A549 (cell line): ENCODE measurements around the gene HTRA1. TPM values are rescaled to one million over a fixed set of nuclear protein-coding genes. Genes with fewer than 3 reads are reported as not detected.

Experiments
- ATAC-seq, 2 experiments: fragments of 200-7000 bp in 1 of 2; fragments of >200 bp in 1 of 2; cut with Nextera tagmentation in 1 of 2; cut with Tn5 transposase in 1 of 2; 3 replicates each; pipeline versions ENCODE4 v1.8.0 to v1.9.1; 2018 to 2020; ENCODE audit warnings: mild to moderate bottlenecking in 1 of 2, moderate library complexity in 1 of 2
- CTCF ChIA-PET: fragments of 300-600 bp; sonication (Branson Sonifier 250); formaldehyde crosslinking; extraction: SDS; loops from one replicate; lab custom pipeline; 2021; ENCODE audit warnings: antibody characterized with exemption, inconsistent platforms; lab: Yijun Ruan, JAX
- POLR2A ChIA-PET: fragments of 350-600 bp; formaldehyde crosslinking; extraction: SDS; loops from one replicate; lab custom pipeline; 2021; ENCODE audit warnings: antibody characterized with exemption, inconsistent platforms; lab: Yijun Ruan, JAX
- DNase-seq, 2 experiments: peaks; one replicate each; pipeline versions ENCODE4 v3.0.0 to v3.0.0-alpha.2; 2011 to 2016; ENCODE audit warnings: low read depth in 1 of 2, low spot score in 1 of 2
- FAIRE-seq: peaks from 2 replicates; lab custom pipeline; 2011; peaks lifted over from hg19 to GRCh38; lab: Jason Lieb, UNC
- H3K27ac ChIP-seq, 2 experiments: fragments of >200 bp; sonication (Bioruptor Twin); formaldehyde crosslinking; 3 replicates each; pipeline ENCODE4 v1.5.1; 2016 to 2017
- H3K4me1 ChIP-seq: fragments of >200 bp; sonication (Bioruptor Twin); formaldehyde crosslinking; 3 replicates; pipeline ENCODE4 v1.6.1; 2016
- H3K4me2 ChIP-seq: fragments of >200 bp; sonication (Bioruptor Twin); formaldehyde crosslinking; 3 replicates; pipeline ENCODE4 v1.6.1; 2016
- H3K4me3 ChIP-seq: fragments of >200 bp; sonication (Bioruptor Twin); formaldehyde crosslinking; 3 replicates; pipeline ENCODE4 v1.5.1; 2016
- H3K9me3 ChIP-seq: fragments of >200 bp; sonication (Bioruptor Twin); formaldehyde crosslinking; 3 replicates; pipeline ENCODE4 v1.6.1; 2016
- CBX8 ChIP-seq: fragments of 200-600 bp; sonication (generic); IDR thresholded peaks from 2 replicates; pipeline ENCODE4 v1.6.1; 2016
- CEBPB ChIP-seq, 2 experiments: fragments of >200 bp in 1 of 2; sonication (Bioruptor Twin) in 1 of 2; formaldehyde crosslinking in 1 of 2; IDR thresholded peaks; 2 replicates each; pipeline ENCODE4 v1.6.1; 2012 to 2016
- CHD2 ChIP-seq: fragments of 150-350 bp; IDR thresholded peaks from 2 replicates; pipeline ENCODE4 v1.6.1; 2014; ENCODE audit warnings: low read length; ENCODE audit not compliant: partially characterized antibody
- CHD4 ChIP-seq: fragments of 200-600 bp; sonication (generic); IDR thresholded peaks from 2 replicates; pipeline ENCODE4 v1.6.1; 2016; ENCODE audit warnings: antibody characterized with exemption, mild to moderate bottlenecking, borderline replicate concordance
- EHF ChIP-seq: fragments of 250-450 bp; sonication (Bioruptor Pico); IDR thresholded peaks from 2 replicates; pipeline ENCODE4 v1.5.0; 2020; ENCODE audit warnings: mild to moderate bottlenecking
- ESRRA ChIP-seq: fragments of 150-350 bp; IDR thresholded peaks from 2 replicates; pipeline ENCODE4 v1.6.1; 2014; ENCODE audit warnings: mild to moderate bottlenecking, low read length, borderline replicate concordance
- FOSL2 ChIP-seq, 2 experiments: fragments of 450-650 bp in 1 of 2; fragments of >200 bp in 1 of 2; sonication (Bioruptor Twin) in 1 of 2; formaldehyde crosslinking; IDR thresholded peaks; 2 replicates each; pipeline versions ENCODE4 v1.5.0 to v1.6.1; 2016 to 2020; ENCODE audit warnings: mild to moderate bottlenecking in 1 of 2, moderate library complexity in 1 of 2
- FOXS1 ChIP-seq: fragments of 250-450 bp; sonication (Bioruptor Pico); IDR thresholded peaks from 2 replicates; pipeline ENCODE4 v1.5.0; 2020; ENCODE audit warnings: mild to moderate bottlenecking, moderate library complexity
- GATA3 ChIP-seq: IDR thresholded peaks from 2 replicates; pipeline ENCODE4 v1.6.1; 2012; ENCODE audit warnings: borderline replicate concordance
- HOXB5 ChIP-seq: fragments of 250-450 bp; sonication (Bioruptor Pico); IDR thresholded peaks from 2 replicates; pipeline ENCODE4 v1.5.0; 2020; ENCODE audit warnings: mild to moderate bottlenecking, moderate library complexity
- JUNB ChIP-seq: fragments of >200 bp; sonication (Bioruptor Twin); formaldehyde crosslinking; IDR thresholded peaks from 2 replicates; pipeline ENCODE4 v1.6.1; 2016
- MAFK ChIP-seq: fragments of 450-650 bp; IDR thresholded peaks from 2 replicates; pipeline ENCODE4 v1.6.1; 2014; ENCODE audit not compliant: partially characterized antibody
- MYC ChIP-seq: IDR thresholded peaks from 2 replicates; pipeline ENCODE4 v1.6.1; 2012; ENCODE audit warnings: mild to moderate bottlenecking, inconsistent platforms, low read length, improper control_type of control experiment, borderline replicate concordance
- NFE2L2 ChIP-seq: fragments of 150-350 bp; conservative IDR thresholded peaks from 2 replicates; pipeline ENCODE4 v1.6.1; 2014; ENCODE audit warnings: low read length
- NPAS2 ChIP-seq: fragments of 250-450 bp; sonication (Bioruptor Pico); IDR thresholded peaks from 2 replicates; pipeline ENCODE4 v1.8.0; 2022; ENCODE audit warnings: mild to moderate bottlenecking, moderate library complexity, borderline replicate concordance
- POLR2A ChIP-seq: IDR thresholded peaks from 2 replicates; pipeline ENCODE4 v1.6.1; 2012; ENCODE audit warnings: mild to moderate bottlenecking, low read length
- RCOR1 ChIP-seq: fragments of 150-350 bp; IDR thresholded peaks from 2 replicates; pipeline ENCODE4 v1.6.1; 2014; ENCODE audit warnings: antibody characterized with exemption, low read length, low read depth
- RFX5 ChIP-seq: fragments of 450-650 bp; IDR thresholded peaks from 2 replicates; pipeline ENCODE4 v1.7.1; 2014; ENCODE audit warnings: antibody characterized with exemption, mild to moderate bottlenecking, moderate library complexity
- RNF2 ChIP-seq: fragments of 200-600 bp; sonication (generic); IDR thresholded peaks from 2 replicates; pipeline ENCODE4 v1.6.1; 2016; ENCODE audit warnings: low read depth, mild to moderate bottlenecking, antibody characterized with exemption, moderate library complexity, borderline replicate concordance
- SREBF2 ChIP-seq: fragments of 450-650 bp; IDR thresholded peaks from 2 replicates; pipeline ENCODE4 v1.6.1; 2014; ENCODE audit warnings: mild to moderate bottlenecking, moderate library complexity
- TFCP2L1 ChIP-seq: fragments of 250-450 bp; sonication (Bioruptor Pico); IDR thresholded peaks from 2 replicates; pipeline ENCODE4 v1.5.0; 2021; ENCODE audit warnings: mild to moderate bottlenecking
- ZC3H11A ChIP-seq: fragments of 450-650 bp; IDR thresholded peaks from 2 replicates; pipeline ENCODE4 v1.6.1; 2014; ENCODE audit warnings: antibody characterized with exemption, mild to moderate bottlenecking
- ZNF302 ChIP-seq: fragments of 250-450 bp; sonication (Bioruptor Pico); IDR thresholded peaks from 2 replicates; pipeline ENCODE4 v1.9.0; 2021; ENCODE audit warnings: inconsistent platforms, mild to moderate bottlenecking, moderate library complexity
- WGBS: methylation state at CpG from one replicate; pipeline ENCODE4 v1.1.6; 2017; ENCODE audit errors: missing lambda C conversion rate; 5-methylcytosine and 5-hydroxymethylcytosine counted together
- polyA minus RNA-seq: library from RNA; depleted of rRNA, polyadenylated mRNA; stranded (reverse); fragments of >200 nt; gene quantifications from 2 replicates; pipeline ENCODE4 v1.2.3, GENCODE V29; 2011; rRNA and poly(A)+ RNA removed
- polyA plus RNA-seq, 4 experiments: library from polyadenylated mRNA; depleted of rRNA in 3 of 4; stranded (reverse); fragments of >200 nt; fragmentation: RNase III in 1 of 4; extraction: RNeasy Plus Mini Kit Qiagen cat#74134 plus additional on column Dnase treatment in 1 of 4; gene quantifications; 2 replicates in 3 of 4; 3 replicates in 1 of 4; pipeline ENCODE4 v1.2.3, GENCODE V29; 2011 to 2017
- TF ChIP-seq, protein P1 (sequence below): fragments of 250-450 bp; sonication (Bioruptor Pico); IDR thresholded peaks from 2 replicates; pipeline ENCODE4 v1.5.0; 2021; ENCODE audit warnings: mild to moderate bottlenecking, moderate library complexity, borderline replicate concordance
- TF ChIP-seq, protein P2 (sequence below): fragments of 150-350 bp; IDR thresholded peaks from 2 replicates; pipeline ENCODE4 v1.6.1; 2014; ENCODE audit warnings: low read depth, mild to moderate bottlenecking, low read length
- TF ChIP-seq, protein P3 (sequence below): fragments of >200 bp; sonication (Bioruptor Twin); formaldehyde crosslinking; IDR thresholded peaks from 3 replicates; pipeline ENCODE4 v1.6.1; 2016
- TF ChIP-seq, protein P4 (sequence below): fragments of >200 bp; sonication (Bioruptor Twin); formaldehyde crosslinking; IDR thresholded peaks from 2 replicates; pipeline ENCODE4 v1.6.1; 2016
- TF ChIP-seq, protein P5 (sequence below): fragments of 250-450 bp; sonication (Bioruptor Pico); IDR thresholded peaks from 2 replicates; pipeline ENCODE4 v1.5.0; 2020; ENCODE audit warnings: low read depth, mild to moderate bottlenecking, moderate library complexity
- TF ChIP-seq, protein P6 (sequence below): fragments of 450-650 bp; IDR thresholded peaks from 2 replicates; pipeline ENCODE4 v1.6.1; 2014; ENCODE audit warnings: antibody characterized with exemption

Gene HTRA1
- polyA plus RNA-seq (2011; rRNA removed) (65.6 and 92.3 TPM in 2 replicates), polyA plus RNA-seq (2017; fragmentation: RNase III; extraction: RNeasy Plus Mini Kit Qiagen cat#74134 plus additional on column Dnase treatment) (31.9 to 51.5 TPM (median 50.7 TPM) in 3 replicates), polyA minus RNA-seq (19.0 and 20.6 TPM in 2 replicates)
- polyA plus RNA-seq (2012; cell fraction: cytosol; rRNA removed), result 20.2 and 25.5 TPM in 2 replicates
- 17.3 and 28.3 TPM in 2 replicates for polyA plus RNA-seq (2012; cell fraction: nucleus; rRNA removed)

DNA sequence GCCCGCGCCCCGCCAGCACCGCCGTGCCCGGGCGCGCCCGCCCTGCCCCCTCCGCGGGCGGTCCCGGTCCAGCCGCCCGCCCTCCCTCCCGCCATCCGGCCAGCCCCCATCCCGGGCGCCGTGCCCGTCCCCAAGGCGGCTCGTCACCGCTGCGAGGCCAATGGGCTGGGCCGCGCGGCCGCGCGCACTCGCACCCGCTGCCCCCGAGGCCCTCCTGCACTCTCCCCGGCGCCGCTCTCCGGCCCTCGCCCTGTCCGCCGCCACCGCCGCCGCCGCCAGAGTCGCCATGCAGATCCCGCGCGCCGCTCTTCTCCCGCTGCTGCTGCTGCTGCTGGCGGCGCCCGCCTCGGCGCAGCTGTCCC lies at the start of gene HTRA1:
HTRA1 (plus strand) TSS at position 187 of the 362 bp plus-strand sequence; CDS start at position 287, 100 bp downstream.
- ChIA-PET CTCF (interaction anchor here (1.1 to 1.3 kb wide), 2 partner anchors 10 to 19 kb away, joined by 3 read pairs; no protein-coding TSS in a partner anchor), POLR2A (no interaction called here)
- DNase-seq (peak; percentile 49 to 63), ATAC-seq (peak; percentile 75 to 77), FAIRE-seq (no peak)
- H3K9me3 ChIP-seq, result no peaks in the 10 kb centered on the region
- peak within 1 kb of the TSS; percentile 100 for H3K4me2 ChIP-seq
- H3K4me1 ChIP-seq, result peaks cover 8% of the 10 kb centered on the region; the same call in 2 of the 3 replicates
- no peak for TF ChIP-seq RNF2
- TF ChIP-seq FOSL2 (IDR thresholded peaks at IDR 0.05), result no peak
- TF ChIP-seq FOSL2 (CRISPR knock-in tag; IDR thresholded peaks at IDR 0.05), result no peak
- TF ChIP-seq, protein P1, sequence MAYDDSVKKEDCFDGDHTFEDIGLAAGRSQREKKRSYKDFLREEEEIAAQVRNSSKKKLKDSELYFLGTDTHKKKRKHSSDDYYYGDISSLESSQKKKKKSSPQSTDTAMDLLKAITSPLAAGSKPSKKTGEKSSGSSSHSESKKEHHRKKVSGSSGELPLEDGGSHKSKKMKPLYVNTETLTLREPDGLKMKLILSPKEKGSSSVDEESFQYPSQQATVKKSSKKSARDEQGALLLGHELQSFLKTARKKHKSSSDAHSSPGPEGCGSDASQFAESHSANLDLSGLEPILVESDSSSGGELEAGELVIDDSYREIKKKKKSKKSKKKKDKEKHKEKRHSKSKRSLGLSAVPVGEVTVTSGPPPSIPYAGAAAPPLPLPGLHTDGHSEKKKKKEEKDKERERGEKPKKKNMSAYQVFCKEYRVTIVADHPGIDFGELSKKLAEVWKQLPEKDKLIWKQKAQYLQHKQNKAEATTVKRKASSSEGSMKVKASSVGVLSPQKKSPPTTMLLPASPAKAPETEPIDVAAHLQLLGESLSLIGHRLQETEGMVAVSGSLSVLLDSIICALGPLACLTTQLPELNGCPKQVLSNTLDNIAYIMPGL (CRISPR knock-in tag), result no peak
- TF ChIP-seq MYC, result no peak
- no peak for TF ChIP-seq ESRRA
- peak; percentile 48 for TF ChIP-seq POLR2A
- TF ChIP-seq NFE2L2, result no peak
- TF ChIP-seq, protein P2, sequence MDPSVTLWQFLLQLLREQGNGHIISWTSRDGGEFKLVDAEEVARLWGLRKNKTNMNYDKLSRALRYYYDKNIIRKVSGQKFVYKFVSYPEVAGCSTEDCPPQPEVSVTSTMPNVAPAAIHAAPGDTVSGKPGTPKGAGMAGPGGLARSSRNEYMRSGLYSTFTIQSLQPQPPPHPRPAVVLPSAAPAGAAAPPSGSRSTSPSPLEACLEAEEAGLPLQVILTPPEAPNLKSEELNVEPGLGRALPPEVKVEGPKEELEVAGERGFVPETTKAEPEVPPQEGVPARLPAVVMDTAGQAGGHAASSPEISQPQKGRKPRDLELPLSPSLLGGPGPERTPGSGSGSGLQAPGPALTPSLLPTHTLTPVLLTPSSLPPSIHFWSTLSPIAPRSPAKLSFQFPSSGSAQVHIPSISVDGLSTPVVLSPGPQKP, result no peak
- TF ChIP-seq FOXS1, result no peak
- no peak for TF ChIP-seq CBX8
- no peak for TF ChIP-seq RFX5
- TF ChIP-seq ZC3H11A, result no peak
- no peak for TF ChIP-seq JUNB
- TF ChIP-seq CHD4, result no peak
- TF ChIP-seq, protein P3, sequence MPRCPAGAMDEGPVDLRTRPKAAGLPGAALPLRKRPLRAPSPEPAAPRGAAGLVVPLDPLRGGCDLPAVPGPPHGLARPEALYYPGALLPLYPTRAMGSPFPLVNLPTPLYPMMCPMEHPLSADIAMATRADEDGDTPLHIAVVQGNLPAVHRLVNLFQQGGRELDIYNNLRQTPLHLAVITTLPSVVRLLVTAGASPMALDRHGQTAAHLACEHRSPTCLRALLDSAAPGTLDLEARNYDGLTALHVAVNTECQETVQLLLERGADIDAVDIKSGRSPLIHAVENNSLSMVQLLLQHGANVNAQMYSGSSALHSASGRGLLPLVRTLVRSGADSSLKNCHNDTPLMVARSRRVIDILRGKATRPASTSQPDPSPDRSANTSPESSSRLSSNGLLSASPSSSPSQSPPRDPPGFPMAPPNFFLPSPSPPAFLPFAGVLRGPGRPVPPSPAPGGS, result 0 out of 3 replicates have a peak, but pooled peaks have one; percentile 40
- TF ChIP-seq ZNF302 (CRISPR knock-in tag), result no peak
- H3K27ac ChIP-seq, result peak within 1 kb of the TSS; percentile 88 to 96
- peak within 1 kb of the TSS; percentile 82 for H3K4me3 ChIP-seq
- 0% methylated on average over 4 of the region's 56 CpGs for WGBS

DNA sequence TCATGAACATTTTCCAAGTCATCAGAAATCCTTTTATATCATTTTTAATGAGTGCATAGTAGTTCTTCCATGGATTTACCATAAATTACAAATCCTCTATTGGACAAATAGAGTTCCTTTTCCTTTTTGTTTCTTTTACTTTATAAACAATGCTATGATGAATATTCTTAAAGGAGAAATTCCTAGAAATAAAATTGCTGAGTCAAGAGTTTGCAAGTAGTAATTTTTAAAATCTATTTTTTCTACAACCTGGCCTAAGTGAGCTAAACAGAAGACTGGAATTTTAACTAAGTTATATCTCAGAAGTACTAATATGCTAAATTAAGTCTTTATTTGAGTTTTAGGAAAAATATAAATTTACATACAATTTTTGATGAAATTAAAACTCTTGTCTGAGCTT lies 48.0 kb upstream of the HTRA1 start:
- TF ChIP-seq TFCP2L1 (CRISPR knock-in tag) (no peak), CHD2 (no peak), MAFK (peak; percentile 77)
- ATAC-seq, result no peak
- CTCF ChIA-PET, result interaction anchor here (1.8 kb wide), 1 partner anchor 115 kb away, joined by 7 read pairs; no protein-coding TSS in a partner anchor
- H3K4me1 ChIP-seq, result no peaks in the 10 kb centered on the region
- FAIRE-seq, result no peak
- POLR2A ChIA-PET, result no interaction called here
- H3K4me3 ChIP-seq, result no peak overlapping the region
- no peak overlapping the region for H3K27ac ChIP-seq
- no peak overlapping the region for H3K4me2 ChIP-seq
- no peak for DNase-seq
- no peaks in the 10 kb centered on the region for H3K9me3 ChIP-seq

DNA sequence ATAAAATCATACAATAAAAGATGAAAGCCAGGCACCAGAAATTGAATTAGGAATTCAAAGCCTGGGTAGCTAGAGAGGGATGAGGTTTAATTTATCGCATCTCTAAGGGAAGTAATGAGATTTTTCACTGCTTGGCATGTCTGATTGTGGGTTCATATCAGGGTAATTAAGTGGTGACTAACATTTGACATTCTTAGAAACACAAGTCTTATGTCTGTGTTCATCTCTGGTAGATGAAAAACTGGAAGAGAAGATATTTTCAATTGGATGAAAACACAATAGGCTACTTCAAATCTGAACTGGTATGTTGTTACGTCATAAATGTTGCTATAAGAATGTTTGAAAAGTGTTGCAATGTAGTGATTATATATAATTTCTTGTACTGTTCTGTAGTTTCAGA lies 43.7 kb upstream of the HTRA1 start:
- ATAC-seq, result no peak
- CTCF ChIA-PET, result interaction anchor here (0.7 kb wide), 1 partner anchor 150 kb away, joined by 3 read pairs; no protein-coding TSS in a partner anchor
- Histone ChIP-seq H3K27ac (no peak overlapping the region), H3K4me3 (no peak overlapping the region), H3K4me1 (no peaks in the 10 kb centered on the region), H3K4me2 (no peak overlapping the region), H3K9me3 (no peaks in the 10 kb centered on the region)
- POLR2A ChIA-PET, result interaction anchor here (0.7 kb wide), 1 partner anchor 122 kb away, joined by 5 read pairs; no protein-coding TSS in a partner anchor
- WGBS, result 93% methylated on average over 2 of the region's 2 CpGs
- DNase-seq, result no peak
- FAIRE-seq, result no peak
- TF ChIP-seq MYC (no peak), HOXB5 (no peak), NPAS2 (no peak), SREBF2 (no peak), POLR2A (no peak), GATA3 (no peak), CEBPB (IDR thresholded peaks at IDR 0.05) (no peak), RCOR1 (no peak), CHD2 (no peak), EHF (CRISPR knock-in tag) (no peak)
- TF ChIP-seq, protein P4, sequence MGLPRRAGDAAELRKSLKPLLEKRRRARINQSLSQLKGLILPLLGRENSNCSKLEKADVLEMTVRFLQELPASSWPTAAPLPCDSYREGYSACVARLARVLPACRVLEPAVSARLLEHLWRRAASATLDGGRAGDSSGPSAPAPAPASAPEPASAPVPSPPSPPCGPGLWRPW, result no peak
- TF ChIP-seq, protein P5, sequence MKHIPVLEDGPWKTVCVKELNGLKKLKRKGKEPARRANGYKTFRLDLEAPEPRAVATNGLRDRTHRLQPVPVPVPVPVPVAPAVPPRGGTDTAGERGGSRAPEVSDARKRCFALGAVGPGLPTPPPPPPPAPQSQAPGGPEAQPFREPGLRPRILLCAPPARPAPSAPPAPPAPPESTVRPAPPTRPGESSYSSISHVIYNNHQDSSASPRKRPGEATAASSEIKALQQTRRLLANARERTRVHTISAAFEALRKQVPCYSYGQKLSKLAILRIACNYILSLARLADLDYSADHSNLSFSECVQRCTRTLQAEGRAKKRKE (CRISPR knock-in tag), result no peak
- TF ChIP-seq, protein P6, sequence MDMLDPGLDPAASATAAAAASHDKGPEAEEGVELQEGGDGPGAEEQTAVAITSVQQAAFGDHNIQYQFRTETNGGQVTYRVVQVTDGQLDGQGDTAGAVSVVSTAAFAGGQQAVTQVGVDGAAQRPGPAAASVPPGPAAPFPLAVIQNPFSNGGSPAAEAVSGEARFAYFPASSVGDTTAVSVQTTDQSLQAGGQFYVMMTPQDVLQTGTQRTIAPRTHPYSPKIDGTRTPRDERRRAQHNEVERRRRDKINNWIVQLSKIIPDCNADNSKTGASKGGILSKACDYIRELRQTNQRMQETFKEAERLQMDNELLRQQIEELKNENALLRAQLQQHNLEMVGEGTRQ, result no peak
